H9 (cell line): Measurements from ENCODE around the gene PEPD. TPM values are rescaled to one million over a fixed set of nuclear protein-coding genes. Genes with fewer than 3 reads are reported as not detected.

Experiments
- DNase-seq: peaks from one replicate; pipeline ENCODE4 v3.0.0-alpha.2; 2017
- H2AFZ ChIP-seq: one replicate; pipeline ENCODE4 v1.6.1; 2013; ENCODE audit warnings: mild to moderate bottlenecking, low read length, control low read depth, moderate library complexity
- H2AK5ac ChIP-seq: 2 replicates; pipeline ENCODE4 v1.6.1; 2013; ENCODE audit warnings: low read length, control low read depth, mixed read lengths; ENCODE audit not compliant: insufficient read length
- H2BK120ac ChIP-seq: one replicate; pipeline ENCODE4 v1.6.1; 2013; ENCODE audit warnings: low read depth, mild to moderate bottlenecking, low read length, control low read depth, inconsistent platforms; ENCODE audit not compliant: poor library complexity, severe bottlenecking
- H2BK12ac ChIP-seq: 2 replicates; pipeline ENCODE4 v1.6.1; 2013; ENCODE audit warnings: low read length, control low read depth, mixed read lengths, low read depth; ENCODE audit not compliant: insufficient read length
- H2BK15ac ChIP-seq: 2 replicates; pipeline ENCODE4 v1.6.1; 2013; ENCODE audit warnings: low read depth, low read length, control low read depth
- H2BK20ac ChIP-seq: one replicate; pipeline ENCODE4 v1.6.1; 2013; ENCODE audit warnings: low read depth, mild to moderate bottlenecking, low read length, control low read depth, inconsistent platforms; ENCODE audit not compliant: poor library complexity, severe bottlenecking
- H2BK5ac ChIP-seq: 2 replicates; pipeline ENCODE4 v1.6.1; 2013; ENCODE audit warnings: low read length, control low read depth, mixed read lengths; ENCODE audit not compliant: insufficient read length
- H3K14ac ChIP-seq: 2 replicates; pipeline ENCODE4 v1.6.1; 2013; ENCODE audit warnings: low read length, control low read depth; ENCODE audit not compliant: insufficient read depth
- H3K18ac ChIP-seq: 2 replicates; pipeline ENCODE4 v1.6.1; 2013; ENCODE audit warnings: low read depth, mild to moderate bottlenecking, mixed read lengths, low read length, control low read depth; ENCODE audit not compliant: insufficient read length
- H3K23ac ChIP-seq: 2 replicates; pipeline ENCODE4 v1.6.1; 2013; ENCODE audit warnings: low read length, control low read depth, mixed read lengths, low read depth; ENCODE audit not compliant: insufficient read length
- H3K23me2 ChIP-seq: 2 replicates; pipeline ENCODE4 v1.6.1; 2013; ENCODE audit warnings: low read depth, mild to moderate bottlenecking, mixed read lengths, low read length, control low read depth; ENCODE audit not compliant: insufficient read length, poor library complexity, severe bottlenecking
- H3K27ac ChIP-seq: 2 replicates; pipeline ENCODE4 v1.5.1; 2013; ENCODE audit warnings: low read length, control low read depth, mixed read lengths, low read depth; ENCODE audit not compliant: insufficient read length
- H3K27me3 ChIP-seq: 2 replicates; pipeline ENCODE4 v1.6.1; 2013; ENCODE audit warnings: low read length, control low read depth, inconsistent platforms; ENCODE audit not compliant: insufficient read depth
- H3K4ac ChIP-seq: 2 replicates; pipeline ENCODE4 v1.6.1; 2013; ENCODE audit warnings: low read depth, mild to moderate bottlenecking, control low read depth, inconsistent platforms, low read length, moderate library complexity
- H3K4me1 ChIP-seq: 2 replicates; pipeline ENCODE4 v1.6.1; 2013; ENCODE audit warnings: low read length, control low read depth, inconsistent platforms; ENCODE audit not compliant: insufficient read depth
- H3K4me2 ChIP-seq: 2 replicates; pipeline ENCODE4 v1.6.1; 2013; ENCODE audit warnings: low read length, control low read depth, mixed read lengths; ENCODE audit not compliant: insufficient read length, insufficient read depth
- H3K56ac ChIP-seq: 2 replicates; pipeline ENCODE4 v1.6.1; 2013; ENCODE audit warnings: low read depth, mild to moderate bottlenecking, mixed read lengths, low read length, control low read depth; ENCODE audit not compliant: insufficient read length
- H3K79me1 ChIP-seq: 2 replicates; pipeline ENCODE4 v1.6.1; 2013; ENCODE audit warnings: low read depth, mild to moderate bottlenecking, moderate library complexity, low read length, control low read depth, inconsistent platforms; ENCODE audit not compliant: insufficient read depth, poor library complexity, severe bottlenecking
- H3K79me2 ChIP-seq: 2 replicates; pipeline ENCODE4 v1.6.1; 2013; ENCODE audit warnings: low read length, control low read depth, inconsistent platforms; ENCODE audit not compliant: insufficient read depth
- H3K9ac ChIP-seq: 2 replicates; pipeline ENCODE4 v1.6.1; 2013; ENCODE audit warnings: low read length, control low read depth, mixed read lengths; ENCODE audit not compliant: insufficient read length; ENCODE audit errors: extremely low read depth
- H3K9me3 ChIP-seq: one replicate; pipeline ENCODE4 v1.6.1; 2013; ENCODE audit warnings: low read depth, low read length, inconsistent platforms; ENCODE audit not compliant: control insufficient read depth
- H3T11ph ChIP-seq: one replicate; pipeline ENCODE4 v1.6.1; 2013; ENCODE audit warnings: mild to moderate bottlenecking, low read length, control low read depth, inconsistent platforms
- H4K20me1 ChIP-seq: one replicate; pipeline ENCODE4 v1.6.1; 2013; ENCODE audit not compliant: control insufficient read depth, insufficient read length, insufficient read depth
- H4K5ac ChIP-seq: 2 replicates; pipeline ENCODE4 v1.6.1; 2013; ENCODE audit warnings: low read depth, mild to moderate bottlenecking, mixed read lengths, low read length, control low read depth; ENCODE audit not compliant: insufficient read length
- H4K8ac ChIP-seq: replicated peaks from 2 replicates; pipeline ENCODE4 v1.6.1; 2013; ENCODE audit warnings: low read length, control low read depth, mixed read lengths, low read depth; ENCODE audit not compliant: insufficient read length
- H4K91ac ChIP-seq: 2 replicates; pipeline ENCODE4 v1.6.1; 2013; ENCODE audit warnings: low read depth, mild to moderate bottlenecking, moderate library complexity, mixed read lengths, low read length, control low read depth; ENCODE audit not compliant: insufficient read length
- H3K27ac Mint-ChIP-seq, 3 experiments: 2 replicates in 2 of 3; 3 replicates in 1 of 3; pipeline ENCODE4 v1.8.0; 2020 to 2021; ENCODE audit warnings: mixed read lengths in 3 of 3, mild to moderate bottlenecking in 1 of 3, moderate library complexity in 1 of 3
- H3K27me3 Mint-ChIP-seq: 2 replicates; pipeline ENCODE4 v1.8.0; 2021; ENCODE audit warnings: low read depth, mild to moderate bottlenecking, moderate library complexity, mixed read lengths
- H3K36me3 Mint-ChIP-seq, 3 experiments: 2 replicates in 2 of 3; 3 replicates in 1 of 3; pipeline ENCODE4 v1.8.0; 2020 to 2021; ENCODE audit warnings: low read depth in 3 of 3, mixed read lengths in 3 of 3; ENCODE audit not compliant: insufficient read depth in 1 of 3
- H3K4me1 Mint-ChIP-seq, 2 experiments: 2 replicates each; pipeline ENCODE4 v1.8.0; 2020; ENCODE audit warnings: mixed read lengths in 2 of 2
- H3K4me3 Mint-ChIP-seq, 2 experiments: 2 replicates in 1 of 2; 3 replicates in 1 of 2; pipeline ENCODE4 v1.8.0; 2020 to 2021; ENCODE audit warnings: mild to moderate bottlenecking in 2 of 2, mixed read lengths in 2 of 2, moderate library complexity in 1 of 2
- H3K9me3 Mint-ChIP-seq, 2 experiments: 2 replicates in 1 of 2; 3 replicates in 1 of 2; pipeline ENCODE4 v1.8.0; 2020; ENCODE audit warnings: mild to moderate bottlenecking in 2 of 2, mixed read lengths in 2 of 2, moderate library complexity in 1 of 2
- CTCF ChIP-seq: fragments of 200-600 bp; sonication (generic); conservative IDR thresholded peaks from 3 replicates; pipeline ENCODE4 v1.8.0; 2021; ENCODE audit warnings: antibody characterized with exemption, mild to moderate bottlenecking
- WGBS: extraction: QIAGEN DNeasy Blood & Tissue Kit; methylation state at CpG from one replicate; pipeline ENCODE4 v1.1.7; 2013; ENCODE audit warnings: missing lambda C conversion rate, low lambda C conversion rate, mixed read lengths; ENCODE audit not compliant: insufficient read length; ENCODE audit errors: extremely low coverage; 5-methylcytosine and 5-hydroxymethylcytosine counted together
- total RNA-seq: library from RNA; stranded (reverse); gene quantifications from 2 replicates; pipeline ENCODE4 v1.2.1, GENCODE V29; 2021

The PEPD gene
- total RNA-seq, 1 experiment from 2014 or later = 52.8 TPM

GRCh38 chr19:33344573-33344925 lies 177.0 kb downstream of the PEPD start:
- H3K27ac Mint-ChIP-seq = no peak overlapping the region
- Histone ChIP-seq H3K23me2 (no peaks in the 10 kb centered on the region), H3K18ac (no peak overlapping the region), H3K9ac (no peak overlapping the region), H4K20me1 (no peaks in the 10 kb centered on the region), H2AFZ (no peak overlapping the region), H3K79me1 (no peaks in the 10 kb centered on the region), H3T11ph (peak overlapping the region; percentile 95), H2AK5ac (no peak overlapping the region), H4K5ac (no peak overlapping the region), H3K9me3 (no peaks in the 10 kb centered on the region), H3K4me1 (no peaks in the 10 kb centered on the region), H3K27me3 (no peaks in the 10 kb centered on the region), H2BK5ac (no peak overlapping the region), H3K23ac (no peak overlapping the region), H2BK15ac (no peak overlapping the region), H3K4ac (no peak overlapping the region), H3K56ac (no peak overlapping the region), H3K4me2 (no peak overlapping the region), H3K79me2 (no peaks in the 10 kb centered on the region), H2BK20ac (no peak overlapping the region), H3K14ac (no peak overlapping the region; the same call in 1 of the 2 replicates), H2BK120ac (no peak overlapping the region), H4K8ac (no peak overlapping the region), H3K27ac (no peak overlapping the region), H4K91ac (no peak overlapping the region), H2BK12ac (no peak overlapping the region)
- H3K36me3 Mint-ChIP-seq = no peaks in the 10 kb centered on the region
- TF ChIP-seq CTCF = no peak
- H3K27me3 Mint-ChIP-seq = peaks cover 42% of the 10 kb centered on the region
- no CpG with 5 or more reads among the region's 4 CpGs for WGBS
- no peaks in the 10 kb centered on the region for H3K9me3 Mint-ChIP-seq
- peaks cover 5 to 7% of the 10 kb centered on the region in 2 experiments for H3K4me1 Mint-ChIP-seq
- no peak for DNase-seq
- no peak overlapping the region for H3K4me3 Mint-ChIP-seq
